HL-60 (cell line): ENCODE data around the gene CCDC187.

ENCODE experiments used
- DNase-seq, 2 experiments: peaks; one replicate each; pipeline ENCODE4 v3.0.0-alpha.2; 2010 to 2020; ENCODE audit warnings: low read depth in 1 of 2, low spot score in 1 of 2
- H3K27ac ChIP-seq: fragments of 250-450 bp; sonication (Bioruptor Pico); replicated peaks from 2 replicates; pipeline ENCODE4 v1.5.1; 2020; ENCODE audit warnings: mild to moderate bottlenecking, moderate library complexity
- H3K27me3 ChIP-seq: fragments of 250-450 bp; sonication (Bioruptor Pico); 2 replicates; pipeline ENCODE4 v1.5.1; 2021; ENCODE audit warnings: mild to moderate bottlenecking, moderate library complexity; ENCODE audit not compliant: insufficient read depth, poor library complexity, severe bottlenecking
- H3K4me3 ChIP-seq: replicated peaks from 2 replicates; pipeline ENCODE4 v1.5.1; 2011; ENCODE audit warnings: mild to moderate bottlenecking, control low read depth, low read length; ENCODE audit not compliant: insufficient read depth
- GABPA ChIP-seq: IDR thresholded peaks from 2 replicates; pipeline ENCODE4 v1.6.1; 2012; ENCODE audit warnings: low read depth
- POLR2AphosphoS5 ChIP-seq: IDR thresholded peaks from 2 replicates; pipeline ENCODE4 v1.6.1; 2012; ENCODE audit warnings: low read depth
- SPI1 ChIP-seq: IDR thresholded peaks from 2 replicates; pipeline ENCODE4 v1.6.1; 2012; ENCODE audit warnings: low read depth, mild to moderate bottlenecking, borderline replicate concordance
- TF ChIP-seq, protein P1 (sequence below): IDR thresholded peaks from one replicate; pipeline ENCODE4 v1.5.1; 2011; ENCODE audit warnings: low read length, control low read depth, inconsistent platforms; ENCODE audit not compliant: insufficient read depth
- TF ChIP-seq, protein P2 (sequence below): IDR thresholded peaks from 2 replicates; pipeline ENCODE4 v1.6.1; 2012; ENCODE audit warnings: low read depth; ENCODE audit not compliant: insufficient replicate concordance

CCDC187 gene

DNA sequence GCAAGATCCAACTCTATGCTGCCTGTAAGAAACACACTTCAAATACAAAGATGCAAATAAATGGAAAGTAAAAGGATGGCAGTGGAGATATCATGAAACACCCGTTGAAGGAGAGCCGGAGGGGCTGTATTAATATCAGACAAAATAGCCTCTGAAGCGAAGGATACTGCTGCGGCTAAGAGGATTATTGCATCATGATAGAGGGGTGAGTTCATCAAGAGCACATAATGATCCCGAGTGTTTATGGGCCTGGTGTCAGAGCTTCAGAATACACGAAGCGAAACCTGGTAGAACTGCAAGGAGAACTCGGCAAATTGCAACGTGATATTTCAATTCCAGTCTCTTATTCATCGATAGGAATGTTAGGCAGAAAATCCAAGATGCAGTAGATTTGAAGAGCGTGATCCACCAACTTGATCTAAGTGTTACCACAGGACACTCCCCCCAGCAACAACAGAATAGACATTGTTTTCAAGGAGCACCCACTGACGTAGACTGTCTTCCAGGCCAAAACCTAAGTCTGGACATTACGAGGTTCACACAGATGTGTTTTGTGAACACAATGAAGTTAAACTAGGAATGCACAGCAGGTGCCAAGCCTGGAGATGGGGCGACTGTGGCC is 30.5 kb downstream of the CCDC187 start:
- TF ChIP-seq, protein P1, sequence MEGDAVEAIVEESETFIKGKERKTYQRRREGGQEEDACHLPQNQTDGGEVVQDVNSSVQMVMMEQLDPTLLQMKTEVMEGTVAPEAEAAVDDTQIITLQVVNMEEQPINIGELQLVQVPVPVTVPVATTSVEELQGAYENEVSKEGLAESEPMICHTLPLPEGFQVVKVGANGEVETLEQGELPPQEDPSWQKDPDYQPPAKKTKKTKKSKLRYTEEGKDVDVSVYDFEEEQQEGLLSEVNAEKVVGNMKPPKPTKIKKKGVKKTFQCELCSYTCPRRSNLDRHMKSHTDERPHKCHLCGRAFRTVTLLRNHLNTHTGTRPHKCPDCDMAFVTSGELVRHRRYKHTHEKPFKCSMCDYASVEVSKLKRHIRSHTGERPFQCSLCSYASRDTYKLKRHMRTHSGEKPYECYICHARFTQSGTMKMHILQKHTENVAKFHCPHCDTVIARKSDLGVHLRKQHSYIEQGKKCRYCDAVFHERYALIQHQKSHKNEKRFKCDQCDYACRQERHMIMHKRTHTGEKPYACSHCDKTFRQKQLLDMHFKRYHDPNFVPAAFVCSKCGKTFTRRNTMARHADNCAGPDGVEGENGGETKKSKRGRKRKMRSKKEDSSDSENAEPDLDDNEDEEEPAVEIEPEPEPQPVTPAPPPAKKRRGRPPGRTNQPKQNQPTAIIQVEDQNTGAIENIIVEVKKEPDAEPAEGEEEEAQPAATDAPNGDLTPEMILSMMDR, result no peak
- no peak for TF ChIP-seq GABPA
- TF ChIP-seq, protein P2, sequence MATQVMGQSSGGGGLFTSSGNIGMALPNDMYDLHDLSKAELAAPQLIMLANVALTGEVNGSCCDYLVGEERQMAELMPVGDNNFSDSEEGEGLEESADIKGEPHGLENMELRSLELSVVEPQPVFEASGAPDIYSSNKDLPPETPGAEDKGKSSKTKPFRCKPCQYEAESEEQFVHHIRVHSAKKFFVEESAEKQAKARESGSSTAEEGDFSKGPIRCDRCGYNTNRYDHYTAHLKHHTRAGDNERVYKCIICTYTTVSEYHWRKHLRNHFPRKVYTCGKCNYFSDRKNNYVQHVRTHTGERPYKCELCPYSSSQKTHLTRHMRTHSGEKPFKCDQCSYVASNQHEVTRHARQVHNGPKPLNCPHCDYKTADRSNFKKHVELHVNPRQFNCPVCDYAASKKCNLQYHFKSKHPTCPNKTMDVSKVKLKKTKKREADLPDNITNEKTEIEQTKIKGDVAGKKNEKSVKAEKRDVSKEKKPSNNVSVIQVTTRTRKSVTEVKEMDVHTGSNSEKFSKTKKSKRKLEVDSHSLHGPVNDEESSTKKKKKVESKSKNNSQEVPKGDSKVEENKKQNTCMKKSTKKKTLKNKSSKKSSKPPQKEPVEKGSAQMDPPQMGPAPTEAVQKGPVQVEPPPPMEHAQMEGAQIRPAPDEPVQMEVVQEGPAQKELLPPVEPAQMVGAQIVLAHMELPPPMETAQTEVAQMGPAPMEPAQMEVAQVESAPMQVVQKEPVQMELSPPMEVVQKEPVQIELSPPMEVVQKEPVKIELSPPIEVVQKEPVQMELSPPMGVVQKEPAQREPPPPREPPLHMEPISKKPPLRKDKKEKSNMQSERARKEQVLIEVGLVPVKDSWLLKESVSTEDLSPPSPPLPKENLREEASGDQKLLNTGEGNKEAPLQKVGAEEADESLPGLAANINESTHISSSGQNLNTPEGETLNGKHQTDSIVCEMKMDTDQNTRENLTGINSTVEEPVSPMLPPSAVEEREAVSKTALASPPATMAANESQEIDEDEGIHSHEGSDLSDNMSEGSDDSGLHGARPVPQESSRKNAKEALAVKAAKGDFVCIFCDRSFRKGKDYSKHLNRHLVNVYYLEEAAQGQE, result no peak
- no peak for TF ChIP-seq POLR2AphosphoS5
- no peak for DNase-seq
- Histone ChIP-seq H3K27me3 (peaks cover 17% of the 10 kb centered on the region), H3K27ac (no peak overlapping the region), H3K4me3 (no peak overlapping the region)

DNA sequence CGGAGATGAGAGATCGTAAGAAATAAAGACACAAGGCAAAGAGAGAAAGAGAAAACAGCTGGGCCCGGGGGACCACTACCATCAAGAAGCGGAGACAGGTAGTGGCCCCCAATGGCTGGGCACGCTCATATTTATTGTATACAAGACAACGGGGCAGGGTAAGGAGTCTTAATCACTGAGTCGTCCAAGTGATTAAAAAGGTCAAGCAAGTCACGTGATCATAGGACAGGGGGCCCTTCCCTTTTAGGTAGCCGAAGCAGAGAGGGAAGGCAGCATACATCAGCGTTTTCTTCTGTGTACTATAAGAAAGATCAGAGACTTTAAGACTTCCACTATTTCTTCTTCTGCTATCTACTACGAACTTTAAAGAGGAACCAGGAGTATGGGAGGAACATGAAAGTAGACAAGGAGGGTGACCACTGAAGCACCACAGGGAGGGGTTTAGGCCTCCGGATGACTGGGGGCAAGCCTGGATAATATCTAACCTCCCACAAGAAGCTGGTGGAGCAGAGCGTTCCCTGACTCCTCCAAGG is 33.7 kb downstream of the CCDC187 start:
- Histone ChIP-seq H3K27ac (no peak overlapping the region), H3K27me3 (peaks cover 11% of the 10 kb centered on the region)
- TF ChIP-seq POLR2AphosphoS5 (no peak), GABPA (no peak), SPI1 (no peak)
- TF ChIP-seq, protein P1, result no peak
- TF ChIP-seq, protein P2, result no peak

DNA sequence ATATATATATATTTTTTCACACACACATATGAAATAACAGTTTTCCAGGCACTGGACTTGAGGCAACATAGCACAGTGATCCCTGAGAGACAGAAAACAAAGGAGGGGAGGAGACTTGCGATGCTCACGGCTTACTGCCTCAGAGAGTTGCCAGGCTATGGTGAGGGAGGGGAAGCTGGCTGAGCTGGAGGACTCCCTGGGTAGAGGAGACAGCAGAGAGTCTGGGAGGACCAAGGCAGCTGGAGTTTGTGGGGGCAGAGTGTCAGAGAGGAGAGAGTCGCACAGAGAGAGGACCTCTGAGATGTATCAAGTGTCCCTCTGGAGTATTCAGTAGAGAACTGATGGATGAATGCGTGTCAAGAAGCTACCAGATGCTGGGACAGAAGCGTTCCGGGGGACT is 35.2 kb downstream of the CCDC187 start:
- peaks cover 7% of the 10 kb centered on the region for H3K27me3 ChIP-seq
- TF ChIP-seq GABPA (no peak), POLR2AphosphoS5 (no peak), SPI1 (no peak)
- TF ChIP-seq, protein P2, result no peak
- TF ChIP-seq, protein P1, result no peak
- DNase-seq, result no peak
- no peak overlapping the region for H3K27ac ChIP-seq
- H3K4me3 ChIP-seq, result no peak overlapping the region

More for the DNA sequence above, 33.7 kb downstream of the CCDC187 start:
- H3K4me3 ChIP-seq, result no peak overlapping the region
- peak in 1 of 2 experiments; percentile 9 for DNase-seq
